HEK293 (cell line): Measurements from ENCODE around the gene RIC3.

Source experiments
- ATF2 ChIP-seq: fragments of 450-650 bp; formaldehyde crosslinking; IDR thresholded peaks from 2 replicates; pipeline ENCODE4 v1.5.1; 2016; ENCODE audit warnings: missing biosample characterization, missing genetic modification characterization, low read depth
- CTCF ChIP-seq: fragments of 450-650 bp; formaldehyde crosslinking; IDR thresholded peaks from 2 replicates; pipeline ENCODE4 v1.5.1; 2016; ENCODE audit warnings: missing biosample characterization, missing genetic modification characterization
- GFI1B ChIP-seq: fragments of 450-650 bp; formaldehyde crosslinking; IDR thresholded peaks from 2 replicates; pipeline ENCODE4 v1.5.1; 2016; ENCODE audit warnings: missing biosample characterization, missing genetic modification characterization
- REST ChIP-seq: fragments of 450-650 bp; formaldehyde crosslinking; IDR thresholded peaks from 2 replicates; pipeline ENCODE4 v1.5.1; 2016; ENCODE audit warnings: missing biosample characterization, missing genetic modification characterization
- ZFP37 ChIP-seq: fragments of 450-650 bp; formaldehyde crosslinking; IDR thresholded peaks from 2 replicates; pipeline ENCODE4 v1.5.1; 2016; ENCODE audit warnings: missing biosample characterization, missing genetic modification characterization
- ZNF530 ChIP-seq: fragments of 450-650 bp; formaldehyde crosslinking; IDR thresholded peaks from 2 replicates; pipeline ENCODE4 v1.5.1; 2016; ENCODE audit warnings: low read depth, missing biosample characterization, missing genetic modification characterization
- ZNF830 ChIP-seq: fragments of 450-650 bp; IDR thresholded peaks from 2 replicates; pipeline ENCODE4 v1.5.0; 2018; ENCODE audit warnings: missing biosample characterization, missing genetic modification characterization, low read depth, mild to moderate bottlenecking, moderate library complexity
- ZSCAN30 ChIP-seq: fragments of 450-650 bp; IDR thresholded peaks from 2 replicates; pipeline ENCODE4 v1.5.1; 2018; ENCODE audit warnings: missing biosample characterization, mild to moderate bottlenecking, missing genetic modification characterization, moderate library complexity

GRCh38 chr11:8061555-8062428 is 107.0 kb downstream of the RIC3 start:
- TF ChIP-seq CTCF (no peak), ZNF830 (tag by site-specific recombination) (no peak), ZNF530 (tag by site-specific recombination) (no peak), REST (tag by site-specific recombination) (no peak), ZFP37 (no peak), ZSCAN30 (tag by site-specific recombination) (no peak), ATF2 (tag by site-specific recombination) (no peak), GFI1B (tag by site-specific recombination) (no peak)
